OCI-LY1 (cell line): Measurements from ENCODE around the gene PPP1R1C.

Experiments used
- H2AFZ ChIP-seq: fragments of 200-600 bp; sonication (generic), shearing (Covaris generic); 2 replicates; pipeline ENCODE4 v1.6.0; 2014; ENCODE audit warnings: antibody characterized with exemption, mild to moderate bottlenecking, low read length
- H3F3A ChIP-seq: fragments of 200-600 bp; sonication (generic), shearing (Covaris generic); 2 replicates; pipeline ENCODE4 v1.6.0; 2014; ENCODE audit warnings: mild to moderate bottlenecking, antibody characterized with exemption, low read length, moderate library complexity; ENCODE audit not compliant: insufficient read depth
- H3K27ac ChIP-seq: fragments of 200-600 bp; sonication (generic); 2 replicates; pipeline ENCODE4 v1.5.1; 2014; ENCODE audit warnings: low read length, mixed run types, mild to moderate bottlenecking, low read depth; ENCODE audit not compliant: poor library complexity, severe bottlenecking
- H3K27me3 ChIP-seq: fragments of 200-600 bp; sonication (generic); 2 replicates; pipeline ENCODE4 v1.6.0; 2014; ENCODE audit warnings: antibody characterized with exemption, mild to moderate bottlenecking, low read length, moderate library complexity; ENCODE audit not compliant: insufficient read depth
- H3K36me3 ChIP-seq: fragments of 200-600 bp; sonication (generic); 2 replicates; pipeline ENCODE4 v1.6.1; 2014; ENCODE audit warnings: mild to moderate bottlenecking, antibody characterized with exemption, low read length, moderate library complexity, mixed read lengths; ENCODE audit not compliant: insufficient read depth
- H3K4me1 ChIP-seq: fragments of 200-600 bp; sonication (generic); 2 replicates; pipeline ENCODE4 v1.5.1; 2014; ENCODE audit warnings: mild to moderate bottlenecking, low read length, moderate library complexity; ENCODE audit not compliant: insufficient read depth, severe bottlenecking
- H3K4me2 ChIP-seq: fragments of 200-600 bp; sonication (generic), shearing (Covaris generic); 2 replicates; pipeline ENCODE4 v1.6.1; 2014; ENCODE audit warnings: low read length
- H3K4me3 ChIP-seq: fragments of 200-600 bp; sonication (generic); 2 replicates; pipeline ENCODE4 v1.5.1; 2014; ENCODE audit warnings: low read length, low read depth, mild to moderate bottlenecking, mixed read lengths; ENCODE audit not compliant: poor library complexity, severe bottlenecking
- H3K79me2 ChIP-seq: fragments of 200-600 bp; shearing (Covaris generic); 2 replicates; pipeline ENCODE4 v1.6.1; 2016; ENCODE audit warnings: mixed run types, low read length, mixed read lengths; ENCODE audit not compliant: insufficient read depth
- H3K9ac ChIP-seq: fragments of 200-600 bp; sonication (generic), shearing (Covaris generic); 2 replicates; pipeline ENCODE4 v1.6.1; 2014; ENCODE audit warnings: mild to moderate bottlenecking, low read length, mixed read lengths
- H3K9me2 ChIP-seq: fragments of 200-600 bp; sonication (generic), shearing (Covaris generic); 2 replicates; pipeline ENCODE4 v1.6.1; 2014; ENCODE audit warnings: low read depth, mild to moderate bottlenecking, low read length, mixed read lengths
- H3K9me3 ChIP-seq: fragments of 200-600 bp; shearing (Covaris generic); 2 replicates; pipeline ENCODE4 v1.6.1; 2014; ENCODE audit warnings: low read length, mixed read lengths
- H4K20me1 ChIP-seq: fragments of 200-600 bp; sonication (generic), shearing (Covaris generic); 2 replicates; pipeline ENCODE4 v1.6.0; 2016; ENCODE audit warnings: mild to moderate bottlenecking, low read length; ENCODE audit not compliant: insufficient read depth
- CTCF ChIP-seq: fragments of 200-600 bp; sonication (generic), shearing (Covaris generic); IDR thresholded peaks from 2 replicates; pipeline ENCODE4 v1.5.1; 2017; ENCODE audit warnings: mild to moderate bottlenecking, antibody characterized with exemption, low read length, moderate library complexity, mixed read lengths
- EZH2 ChIP-seq: fragments of 200-600 bp; sonication (generic), shearing (Covaris generic); IDR thresholded peaks from 2 replicates; pipeline ENCODE4 v1.8.0; 2017; ENCODE audit warnings: borderline replicate concordance, mixed run types, mild to moderate bottlenecking, antibody characterized with exemption, low read length, moderate library complexity, mixed read lengths

PPP1R1C gene

GRCh38 chr2:182144041-182144775 lies 158.6 kb downstream of the PPP1R1C start:
- no peaks in the 10 kb centered on the region for H3F3A ChIP-seq
- H3K4me1 ChIP-seq: no peaks in the 10 kb centered on the region
- H3K9me3 ChIP-seq: no peaks in the 10 kb centered on the region
- no peaks in the 10 kb centered on the region for H3K27me3 ChIP-seq
- H3K9ac ChIP-seq: no peak overlapping the region
- no peaks in the 10 kb centered on the region for H3K9me2 ChIP-seq
- no peak overlapping the region for H3K27ac ChIP-seq
- H3K36me3 ChIP-seq: no peaks in the 10 kb centered on the region
- no peak overlapping the region for H3K4me2 ChIP-seq
- H4K20me1 ChIP-seq: no peaks in the 10 kb centered on the region
- no peaks in the 10 kb centered on the region for H3K79me2 ChIP-seq
- TF ChIP-seq EZH2 (no peak), CTCF (no peak)
- H2AFZ ChIP-seq: no peak overlapping the region
- H3K4me3 ChIP-seq: no peak overlapping the region

- H3K9ac ChIP-seq: no peak overlapping the region
- H3K27ac ChIP-seq: no peak overlapping the region
- H3K4me3 ChIP-seq: no peak overlapping the region
- no peaks in the 10 kb centered on the region for H3K9me2 ChIP-seq
- no peaks in the 10 kb centered on the region for H3K36me3 ChIP-seq
- H3K9me3 ChIP-seq: no peaks in the 10 kb centered on the region
- no peak overlapping the region for H3K4me2 ChIP-seq
- H3K27me3 ChIP-seq: no peaks in the 10 kb centered on the region
- no peak for TF ChIP-seq EZH2
- no peaks in the 10 kb centered on the region for H3F3A ChIP-seq
- H2AFZ ChIP-seq: no peak overlapping the region
- H3K4me1 ChIP-seq: no peaks in the 10 kb centered on the region
- H4K20me1 ChIP-seq: no peaks in the 10 kb centered on the region
- no peaks in the 10 kb centered on the region for H3K79me2 ChIP-seq
These were observed 159.1 kb downstream of the PPP1R1C start for GRCh38 chr2:182144776-182145165.

GRCh38 chr2:182148344-182148743 lies 162.7 kb downstream of the PPP1R1C start:
- H3K27ac ChIP-seq: no peak overlapping the region
- H3K4me3 ChIP-seq: no peak overlapping the region
- H3K9ac ChIP-seq: no peak overlapping the region
- H3K4me2 ChIP-seq: no peak overlapping the region
- no peaks in the 10 kb centered on the region for H3K36me3 ChIP-seq
- H4K20me1 ChIP-seq: no peaks in the 10 kb centered on the region
- H3K9me2 ChIP-seq: no peaks in the 10 kb centered on the region
- H3K79me2 ChIP-seq: no peaks in the 10 kb centered on the region
- TF ChIP-seq CTCF: no peak
- TF ChIP-seq EZH2: no peak
- H3K27me3 ChIP-seq: no peaks in the 10 kb centered on the region
- H3F3A ChIP-seq: no peaks in the 10 kb centered on the region
- no peak overlapping the region for H2AFZ ChIP-seq
- H3K9me3 ChIP-seq: no peaks in the 10 kb centered on the region
- no peaks in the 10 kb centered on the region for H3K4me1 ChIP-seq

GRCh38 chr2:182163878-182164277 lies 178.2 kb downstream of the PPP1R1C start:
- H3K27ac ChIP-seq: no peak overlapping the region
- no peak overlapping the region for H2AFZ ChIP-seq
- no peaks in the 10 kb centered on the region for H3F3A ChIP-seq
- H3K79me2 ChIP-seq: no peaks in the 10 kb centered on the region
- no peak overlapping the region for H3K4me2 ChIP-seq
- TF ChIP-seq CTCF: no peak
- no peaks in the 10 kb centered on the region for H3K4me1 ChIP-seq
- H3K36me3 ChIP-seq: no peaks in the 10 kb centered on the region
- H3K9ac ChIP-seq: no peak overlapping the region
- no peak overlapping the region for H3K4me3 ChIP-seq
- no peaks in the 10 kb centered on the region for H3K9me2 ChIP-seq
- H4K20me1 ChIP-seq: no peaks in the 10 kb centered on the region
- no peaks in the 10 kb centered on the region for H3K9me3 ChIP-seq
- no peaks in the 10 kb centered on the region for H3K27me3 ChIP-seq
